GM10847 (cell line): ENCODE results near the gene FAM13C.

ENCODE experiments used
- POLR2A ChIP-seq: IDR thresholded peaks from 2 replicates; pipeline ENCODE4 v1.6.1; 2011; ENCODE audit not compliant: insufficient read length; ENCODE audit errors: extremely low read depth

The FAM13C gene

GRCh38 chr10:59310324-59310914 lies 51.9 kb downstream of the FAM13C start:
- TF ChIP-seq POLR2A: no peak

GRCh38 chr10:59304521-59305097 lies 57.7 kb downstream of the FAM13C start:
- TF ChIP-seq POLR2A: no peak

- no peak for TF ChIP-seq POLR2A
Measured at GRCh38 chr10:59303018-59303417, 59.3 kb downstream of the FAM13C start.

GRCh38 chr10:59302381-59302780 lies 60.0 kb downstream of the FAM13C start:
- no peak for TF ChIP-seq POLR2A

GRCh38 chr10:59301067-59301754 lies 61.1 kb downstream of the FAM13C start:
- TF ChIP-seq POLR2A: no peak

- TF ChIP-seq POLR2A: no peak
Measured at GRCh38 chr10:59300386-59300785, 62.0 kb downstream of the FAM13C start.

GRCh38 chr10:59299933-59300332 lies 62.4 kb downstream of the FAM13C start:
- TF ChIP-seq POLR2A: no peak

- TF ChIP-seq POLR2A: no peak
Measured at GRCh38 chr10:59290448-59290847, 71.9 kb downstream of the FAM13C start.

- TF ChIP-seq POLR2A: no peak
Measured at GRCh38 chr10:59289853-59290252, 72.5 kb downstream of the FAM13C start.

GRCh38 chr10:59287587-59288255 lies 74.6 kb downstream of the FAM13C start:
- no peak for TF ChIP-seq POLR2A

GRCh38 chr10:59285848-59286247 lies 76.5 kb downstream of the FAM13C start:
- no peak for TF ChIP-seq POLR2A

GRCh38 chr10:59285073-59285472 lies 77.3 kb downstream of the FAM13C start:
- no peak for TF ChIP-seq POLR2A

GRCh38 chr10:59284118-59284975 lies 78.0 kb downstream of the FAM13C start:
- no peak for TF ChIP-seq POLR2A

GRCh38 chr10:59283456-59284091 lies 78.8 kb downstream of the FAM13C start:
- no peak for TF ChIP-seq POLR2A

GRCh38 chr10:59281861-59282260 lies 80.5 kb downstream of the FAM13C start:
- TF ChIP-seq POLR2A: no peak
